HG02973 (cell line): Measurements from ENCODE around the gene MICAL3.
"Not testable (repeated sequence)": the region's sequence is repeated elsewhere in the genome, so short reads cannot be mapped to it uniquely, and the experiment has no call there.

Experiments used
- ATAC-seq: cut with Tn5 transposase; IDR thresholded peaks from one replicate; pipeline ENCODE4 v1.9.1; 2021; ENCODE audit warnings: moderate library complexity; ENCODE audit not compliant: unreplicated experiment

MICAL3 gene

DNA sequence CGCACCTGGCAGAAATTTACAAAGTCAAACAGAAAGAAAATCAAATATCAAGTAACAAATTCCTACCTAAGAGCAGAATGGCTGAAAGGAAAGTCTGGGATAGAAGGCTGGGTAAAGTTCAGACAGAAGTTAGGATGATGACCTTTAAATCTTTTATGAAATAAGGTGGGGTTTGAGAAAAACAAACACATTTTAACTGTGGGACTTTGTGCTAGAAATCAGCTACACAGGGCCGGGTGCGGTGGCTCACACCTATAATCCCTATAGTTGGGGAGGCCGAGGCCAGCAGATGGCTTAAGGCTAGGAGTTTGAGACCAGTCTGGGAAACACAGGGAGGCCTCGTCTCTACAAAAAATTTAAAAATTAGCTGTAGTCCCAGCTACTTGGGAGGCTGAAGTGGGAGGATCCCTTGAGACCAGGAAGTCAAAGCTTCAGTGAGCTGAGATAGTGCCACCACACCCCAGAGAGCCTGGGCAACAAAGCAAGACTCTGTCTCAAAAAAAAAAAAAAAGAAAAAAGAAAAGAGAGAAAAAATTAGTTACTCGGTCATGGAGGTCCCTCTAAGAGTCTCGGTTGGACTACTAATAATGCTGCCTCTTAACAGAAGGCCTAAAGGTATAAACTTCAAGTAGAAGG lies 130.3 kb downstream of the MICAL3 start:
- no peak for ATAC-seq

DNA sequence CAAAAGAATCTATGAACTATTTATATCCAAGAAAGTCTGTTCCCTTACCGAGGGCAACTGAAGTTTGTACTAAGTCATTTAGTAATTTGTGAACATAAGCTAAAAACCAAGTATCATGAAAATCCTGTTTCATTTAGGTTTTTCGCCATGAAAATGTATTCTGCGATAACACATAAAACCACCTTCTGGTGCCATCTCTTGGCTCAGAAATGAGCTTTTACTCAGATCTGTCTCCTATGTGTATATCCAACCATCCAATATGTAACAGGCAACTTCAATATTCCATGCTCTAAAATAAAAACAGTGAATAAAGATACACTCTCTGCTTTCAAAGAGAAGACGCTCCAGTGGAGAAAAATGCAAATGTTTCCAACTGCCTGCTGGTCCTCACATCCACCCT lies 132.0 kb downstream of the MICAL3 start:
- no peak for ATAC-seq

DNA sequence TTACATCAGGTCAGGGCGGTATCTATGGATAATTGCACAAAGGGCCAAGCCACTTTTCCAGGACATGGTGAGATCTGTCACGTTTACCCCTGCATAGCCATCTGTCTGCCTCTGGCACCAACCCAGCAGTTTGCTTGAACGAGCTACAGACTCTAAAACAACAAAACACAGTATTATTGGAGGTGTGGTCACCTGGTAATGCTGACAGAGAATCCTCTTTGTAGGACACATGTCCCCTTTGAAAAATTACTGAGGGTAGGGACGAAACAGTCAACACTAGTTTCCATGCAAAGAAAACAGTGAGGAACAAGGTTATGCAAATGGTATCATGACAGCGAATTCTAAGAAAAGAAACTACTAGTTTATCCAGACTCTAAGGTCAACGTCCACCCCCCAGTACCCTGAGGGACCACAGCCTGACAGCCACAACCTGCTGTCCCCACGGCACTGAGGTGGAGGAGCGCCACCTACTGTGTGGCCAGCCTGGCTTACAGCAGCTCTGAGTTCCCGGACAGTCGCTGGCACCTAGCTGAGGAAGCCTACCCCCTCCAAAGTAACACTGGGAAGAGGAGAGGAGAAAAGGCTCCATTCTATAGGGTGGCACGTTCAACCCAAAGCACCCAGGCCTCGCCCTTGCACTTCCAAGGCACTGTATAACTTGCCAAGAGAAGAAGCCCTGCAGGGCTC lies 132.7 kb downstream of the MICAL3 start:
- no peak for ATAC-seq

DNA sequence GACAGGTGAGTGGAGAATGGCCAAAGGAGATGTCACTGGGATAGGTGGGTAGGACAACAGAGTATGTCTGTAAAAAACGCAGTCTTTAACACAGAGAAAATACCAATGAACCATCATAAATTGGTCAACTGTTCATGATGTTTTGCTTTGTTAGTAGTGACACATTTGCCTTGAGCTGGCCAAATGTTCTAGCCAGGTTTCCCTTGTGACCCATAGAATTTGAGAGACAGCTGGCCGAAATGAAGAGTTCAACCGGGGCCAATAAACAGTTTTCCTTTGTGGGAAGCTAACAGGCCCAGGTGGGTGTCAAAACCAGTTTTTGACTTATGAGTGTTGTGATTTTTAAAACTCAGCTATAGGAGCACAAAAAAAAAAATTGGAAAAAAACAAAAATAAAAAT lies 133.5 kb downstream of the MICAL3 start:
- no peak for ATAC-seq

DNA sequence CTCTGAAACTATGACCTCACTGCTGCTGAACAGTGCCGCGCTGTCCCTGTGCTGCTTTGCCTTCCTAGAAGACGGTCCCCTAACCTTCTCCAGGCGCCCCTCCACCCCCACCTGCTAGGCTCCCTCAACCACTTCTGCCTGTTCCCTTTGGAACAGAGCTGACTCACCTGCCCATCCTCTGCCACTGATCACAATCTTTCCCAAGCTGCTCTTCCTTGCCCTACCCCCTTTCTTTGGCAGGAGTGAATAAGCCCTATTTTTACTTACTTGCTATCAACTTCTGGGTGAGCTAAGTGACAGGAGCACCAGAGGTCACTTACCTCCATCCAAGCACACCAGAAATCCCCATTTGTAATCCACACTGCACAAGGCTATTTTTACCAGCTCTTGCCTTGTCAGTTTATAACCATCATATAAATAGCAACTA lies 134.1 kb downstream of the MICAL3 start:
- ATAC-seq, result no peak

DNA sequence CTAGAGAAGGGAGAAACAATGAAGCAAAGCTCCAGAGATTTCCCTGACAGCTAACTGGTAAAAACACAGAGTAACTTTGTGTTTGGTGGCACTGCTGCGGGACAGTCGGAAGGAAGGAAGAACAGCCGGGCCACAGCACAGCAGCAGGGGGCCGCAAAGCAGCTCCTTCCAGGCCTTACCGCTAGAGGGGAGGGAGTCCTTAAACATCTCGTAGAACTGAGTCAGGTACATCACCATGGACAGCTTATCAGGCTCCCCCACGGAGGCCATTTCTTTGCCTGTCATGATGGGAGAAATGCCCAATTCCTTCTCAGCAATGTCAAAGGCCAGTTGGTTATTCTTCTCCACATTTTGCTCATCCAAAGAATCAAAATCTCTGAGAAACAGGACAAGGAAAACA lies 135.5 kb downstream of the MICAL3 start:
- no peak for ATAC-seq

DNA sequence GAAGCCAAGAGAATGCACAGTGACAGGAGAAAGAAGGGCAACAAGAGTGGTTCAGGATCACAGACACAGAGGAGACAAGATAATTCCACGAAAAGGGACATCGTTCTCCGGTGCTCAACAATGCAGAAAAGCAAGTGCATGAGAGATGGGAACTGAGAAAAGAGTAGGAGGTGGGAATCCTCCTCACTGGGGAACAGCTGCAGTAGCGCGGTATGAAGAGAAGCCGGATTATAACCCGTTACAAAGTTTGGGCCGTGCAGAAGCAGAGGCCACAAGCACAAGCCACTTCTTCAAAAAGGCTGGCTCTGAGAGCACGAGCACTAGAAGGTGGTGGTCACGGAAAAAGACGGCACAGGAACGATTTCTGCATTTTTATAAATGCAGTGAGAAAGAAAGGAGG lies 135.9 kb downstream of the MICAL3 start:
- ATAC-seq, result no peak

DNA sequence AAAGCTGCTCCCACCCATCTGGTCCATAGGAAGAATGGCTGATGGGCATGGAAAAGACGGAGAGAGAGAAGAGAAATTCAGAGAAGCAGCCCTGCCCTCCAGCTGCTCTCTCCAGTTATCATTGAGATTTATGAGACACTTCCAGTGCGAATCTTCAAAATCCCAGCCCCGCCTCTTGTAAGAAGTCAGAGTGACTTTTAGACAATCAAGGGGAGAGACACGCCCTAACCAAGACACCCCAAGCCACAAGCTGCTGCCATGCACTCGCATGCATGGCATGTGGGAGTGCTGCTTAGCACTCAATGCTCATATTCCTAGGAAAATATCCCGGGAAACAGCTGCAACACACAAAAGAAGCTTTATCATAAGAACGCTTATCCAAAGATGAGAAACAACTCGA lies 139.5 kb downstream of the MICAL3 start:
- no peak for ATAC-seq

DNA sequence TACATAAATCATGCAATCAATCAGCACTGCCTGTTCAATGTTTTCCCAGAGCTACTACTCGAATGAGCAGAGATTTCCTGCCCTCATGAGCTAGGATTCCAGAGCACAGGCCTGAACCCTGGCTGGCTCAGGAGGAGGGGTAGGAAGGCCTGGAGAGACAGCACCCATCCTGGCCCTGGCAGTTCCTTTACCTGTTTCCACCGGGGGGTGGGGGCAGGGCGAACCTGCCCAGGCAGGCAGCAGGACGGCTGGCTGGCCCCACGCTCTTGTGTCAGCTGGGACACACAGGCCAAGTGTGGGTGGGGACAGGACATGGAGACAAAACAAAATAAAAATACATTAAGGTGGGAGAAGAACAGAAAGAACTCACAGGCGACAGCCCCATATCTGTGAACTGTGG lies 140.3 kb downstream of the MICAL3 start:
- no peak for ATAC-seq

DNA sequence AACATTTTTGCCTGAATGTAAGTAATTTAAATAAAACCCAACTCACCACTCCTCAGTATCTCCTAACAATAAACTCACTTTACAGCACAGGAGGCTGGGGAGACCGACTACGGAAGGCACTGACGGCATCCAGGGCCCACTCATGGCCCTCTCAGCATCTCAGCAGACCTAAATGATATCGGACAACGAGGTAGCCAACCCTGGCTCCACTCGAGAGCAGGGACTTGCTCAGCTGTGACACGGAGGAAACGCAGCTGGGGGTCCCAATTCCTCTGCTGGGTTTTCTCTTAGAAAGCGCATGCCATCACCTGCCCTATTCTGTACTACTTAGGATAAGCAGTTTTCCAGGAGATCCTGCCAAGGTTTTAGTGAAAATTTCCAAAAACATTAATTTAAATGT lies 141.0 kb downstream of the MICAL3 start:
- no peak for ATAC-seq

DNA sequence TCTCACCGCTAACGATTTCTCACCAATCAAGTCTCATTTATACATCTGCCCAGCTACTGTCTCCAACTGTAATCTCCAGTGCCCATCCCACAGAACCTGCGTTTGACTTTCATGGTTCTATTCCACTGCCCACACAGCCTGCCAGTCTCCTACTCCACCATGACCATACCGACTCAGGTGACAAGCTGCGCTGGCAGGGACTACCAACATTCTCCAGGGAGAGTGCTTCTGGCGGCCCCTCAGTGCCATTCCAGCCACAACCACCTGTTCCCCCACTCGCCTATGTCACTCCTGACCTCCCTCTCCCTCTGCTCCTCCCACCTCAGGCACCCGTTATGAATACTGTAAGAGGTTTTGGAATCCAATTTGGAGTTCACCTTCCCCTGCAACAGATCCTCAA lies 141.6 kb downstream of the MICAL3 start:
- ATAC-seq, result no peak

DNA sequence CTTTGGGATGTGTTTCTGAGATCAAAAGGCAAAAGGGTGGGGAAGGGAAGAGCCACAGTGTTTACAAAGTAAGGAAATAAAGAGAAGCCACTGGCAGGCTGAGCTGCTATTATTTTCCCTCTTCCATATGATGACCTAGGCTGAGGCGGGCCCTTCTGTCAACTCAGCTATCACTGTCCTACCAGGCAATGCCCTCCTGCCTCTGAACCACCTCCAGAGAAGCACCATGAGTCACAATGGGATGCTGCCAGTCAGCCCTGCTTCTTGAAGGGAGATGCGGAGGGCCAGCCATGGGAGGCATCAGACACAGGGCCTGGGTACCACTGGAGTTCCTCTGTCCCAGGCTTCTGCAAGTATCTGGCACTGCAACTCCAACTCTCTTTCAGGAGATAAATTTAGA lies 142.2 kb downstream of the MICAL3 start:
- ATAC-seq, result no peak

DNA sequence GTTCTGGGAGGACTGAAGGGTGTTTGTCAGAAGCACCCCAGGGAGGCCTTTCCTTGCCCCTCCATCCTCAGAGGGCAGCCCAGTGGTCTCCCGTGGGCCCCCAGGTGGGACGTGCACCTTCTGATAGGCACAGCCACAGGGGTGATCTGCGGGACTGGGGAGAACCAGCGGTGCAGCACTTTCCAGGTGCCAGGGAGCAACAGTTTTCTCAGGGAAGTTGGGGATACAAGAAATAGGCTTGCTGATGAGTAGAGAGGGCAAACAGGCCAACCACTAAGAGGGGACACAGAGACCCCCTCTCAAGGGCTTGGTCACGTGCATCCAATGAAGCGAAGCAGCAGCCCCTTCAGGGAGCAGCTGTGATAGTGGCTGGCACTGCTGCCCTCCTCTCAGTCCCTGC lies 143.0 kb downstream of the MICAL3 start:
- no peak for ATAC-seq

DNA sequence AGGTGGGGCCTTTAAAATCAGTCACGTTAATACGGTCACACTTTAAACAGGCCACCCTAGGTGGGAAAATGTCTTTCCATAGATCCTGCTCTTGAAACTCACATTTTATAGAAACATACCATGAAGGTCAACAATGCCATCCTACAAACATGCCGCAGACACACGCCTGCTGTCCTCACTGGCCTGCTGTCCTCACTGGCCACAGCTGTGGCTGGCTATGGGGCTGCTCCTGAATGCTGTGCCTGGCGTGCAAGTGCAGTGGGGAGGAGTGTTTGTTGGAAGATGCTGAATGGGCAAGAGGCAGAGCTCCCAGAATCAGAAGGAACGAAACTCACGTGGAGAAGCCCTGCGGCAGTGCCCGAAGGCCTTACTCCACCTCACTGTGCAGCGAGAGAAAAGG lies 143.9 kb downstream of the MICAL3 start:
- no peak for ATAC-seq

DNA sequence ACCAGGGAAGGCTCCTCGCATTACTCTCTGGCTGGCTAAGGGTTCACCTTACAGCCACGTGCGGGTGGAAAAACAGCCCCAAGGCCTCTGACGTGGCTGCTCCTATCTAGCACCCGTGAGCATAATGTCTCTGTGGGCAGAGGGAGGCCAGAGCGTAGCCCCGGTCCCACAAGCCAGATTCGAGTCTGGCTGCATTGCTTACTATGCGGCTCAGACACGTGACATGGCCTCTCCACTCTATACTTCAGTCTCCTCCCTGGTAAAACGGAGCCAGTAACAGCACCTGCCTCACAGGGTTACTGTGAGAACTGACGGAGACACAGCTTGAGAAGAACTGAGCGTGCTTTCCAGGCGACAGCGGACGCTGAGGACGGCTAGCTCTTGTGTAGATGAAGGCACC lies 144.3 kb downstream of the MICAL3 start:
- no peak for ATAC-seq

DNA sequence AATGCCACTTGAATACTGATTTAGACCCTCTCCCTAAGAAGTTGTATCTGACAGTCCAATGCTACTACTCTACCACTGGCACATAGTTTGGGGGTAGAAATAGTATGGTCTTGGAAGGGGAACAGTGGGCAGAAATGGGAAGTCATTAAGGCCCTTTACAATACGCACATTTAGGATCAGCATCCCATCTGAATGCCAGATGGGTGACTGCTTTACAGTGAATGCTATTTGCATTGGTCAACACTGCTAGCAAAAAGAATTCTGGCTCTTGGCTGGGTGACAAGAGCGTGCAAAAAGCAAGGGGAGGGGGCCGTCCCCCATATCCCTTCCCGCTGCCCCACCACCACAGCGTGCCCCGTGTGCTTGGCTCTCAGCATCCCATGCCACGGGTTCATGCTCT lies 145.4 kb downstream of the MICAL3 start:
- ATAC-seq, result no peak

DNA sequence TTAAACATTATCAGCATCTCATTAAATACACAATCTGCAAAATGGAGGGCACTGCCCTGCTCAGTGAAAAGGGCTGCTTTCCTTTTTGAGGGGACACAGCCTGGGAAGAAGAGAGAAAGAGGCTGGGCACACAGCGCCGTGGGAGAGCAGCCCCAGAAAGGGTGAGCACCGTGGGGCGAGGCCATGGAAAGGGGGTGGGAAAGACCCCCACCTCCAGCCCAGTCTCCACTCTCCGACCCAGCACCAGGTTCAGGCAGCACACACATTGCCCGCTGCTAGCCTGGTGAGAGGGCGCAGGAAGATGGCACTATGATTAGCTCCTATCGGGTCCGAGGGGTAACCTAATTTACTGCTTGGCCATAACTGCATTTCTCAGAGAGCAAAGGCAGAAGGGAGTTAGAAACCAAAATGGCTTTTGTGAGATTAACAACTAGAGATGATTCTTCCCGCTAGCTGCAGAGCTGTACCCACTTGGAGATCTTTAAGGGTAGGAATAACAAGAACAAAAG lies 146.1 kb downstream of the MICAL3 start:
- ATAC-seq, result no peak

DNA sequence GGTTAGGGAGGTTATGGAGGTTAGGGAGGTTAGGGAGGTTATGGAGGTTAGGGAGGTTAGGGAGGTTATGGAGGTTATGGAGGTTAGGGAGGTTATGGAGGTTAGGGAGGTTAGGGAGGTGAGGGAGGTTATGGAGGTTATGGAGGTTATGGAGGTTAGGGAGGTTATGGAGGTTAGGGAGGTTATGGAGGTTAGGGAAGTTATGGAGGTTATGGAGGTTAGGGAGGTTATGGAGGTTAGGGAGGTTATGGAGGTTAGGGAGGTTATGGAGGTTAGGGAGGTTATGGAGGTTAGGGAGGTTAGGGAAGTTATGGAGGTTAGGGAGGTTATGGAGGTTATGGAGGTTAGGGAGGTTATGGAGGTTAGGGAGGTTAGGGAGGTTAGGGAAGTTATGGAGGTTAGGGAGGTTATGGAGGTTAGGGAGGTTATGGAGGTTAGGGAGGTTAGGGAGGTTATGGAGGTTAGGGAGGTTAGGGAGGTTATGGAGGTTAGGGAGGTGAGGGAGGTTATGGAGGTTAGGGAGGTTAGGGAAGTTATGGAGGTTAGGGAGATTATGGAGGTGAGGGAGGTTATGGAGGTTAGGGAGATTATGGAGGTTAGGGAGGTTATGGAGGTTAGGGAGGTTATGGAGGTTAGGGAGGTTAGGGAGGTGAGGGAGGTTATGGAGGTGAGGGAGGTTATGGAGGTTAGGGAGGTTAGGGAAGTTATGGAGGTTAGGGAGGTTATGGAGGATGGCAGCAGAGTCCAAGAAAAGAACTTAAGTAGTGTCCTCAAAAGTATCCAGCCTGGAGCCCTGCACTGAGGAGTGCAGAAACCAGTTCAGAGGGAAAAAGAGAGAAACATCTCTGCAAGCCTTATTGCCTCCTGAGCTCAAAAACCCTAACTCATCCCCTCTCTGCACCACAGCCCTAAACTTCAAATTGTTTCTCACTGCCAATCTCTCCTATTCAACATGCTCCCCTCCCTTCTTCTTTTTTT lies 147.2 kb downstream of the MICAL3 start:
- not testable (repeated sequence) for ATAC-seq

DNA sequence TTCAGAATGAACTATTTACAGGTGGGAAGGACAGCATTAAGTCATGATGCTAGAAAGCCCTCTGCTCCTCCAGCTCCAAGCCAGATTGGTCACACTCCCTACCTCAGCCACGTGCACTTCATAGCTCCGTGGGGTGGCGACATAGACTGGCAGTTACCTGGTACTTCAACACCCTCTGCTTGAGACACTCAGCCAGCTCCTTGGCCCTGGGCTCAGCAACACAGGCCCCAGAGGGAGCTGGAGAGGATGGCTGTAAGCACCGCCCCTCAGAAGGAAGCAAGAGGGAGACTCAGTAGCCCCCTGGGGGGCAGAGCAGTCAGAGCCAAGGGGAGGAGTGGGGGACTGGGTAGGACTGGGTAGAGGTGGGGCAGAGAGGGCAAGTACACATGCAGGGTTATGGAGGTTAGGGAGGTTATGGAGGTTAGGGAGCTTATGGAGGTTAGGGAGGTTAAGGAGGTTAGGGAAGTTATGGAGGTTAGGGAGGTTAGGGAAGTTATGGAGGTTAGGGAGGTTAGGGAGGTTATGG lies 148.0 kb downstream of the MICAL3 start:
- no peak for ATAC-seq

DNA sequence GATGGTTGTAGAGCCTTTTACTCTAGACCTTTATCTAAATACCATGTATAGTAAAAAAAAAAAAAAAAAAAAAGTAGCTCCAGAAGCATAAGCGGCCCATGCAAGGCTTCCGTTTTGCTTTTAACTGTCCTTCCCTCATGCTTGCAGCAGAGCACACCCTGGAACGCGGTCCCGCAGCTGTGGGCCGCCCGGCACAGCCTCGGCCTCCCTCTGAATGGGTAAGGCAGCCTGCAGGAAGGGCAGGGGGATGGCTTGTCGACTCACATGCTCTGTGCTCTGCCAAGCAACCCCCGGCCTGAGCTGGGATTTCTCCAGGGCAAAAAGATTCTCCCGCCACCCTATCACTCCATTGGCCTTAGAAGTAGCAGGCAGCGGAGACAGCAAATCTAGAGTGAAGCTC lies 148.7 kb downstream of the MICAL3 start:
- no peak for ATAC-seq

DNA sequence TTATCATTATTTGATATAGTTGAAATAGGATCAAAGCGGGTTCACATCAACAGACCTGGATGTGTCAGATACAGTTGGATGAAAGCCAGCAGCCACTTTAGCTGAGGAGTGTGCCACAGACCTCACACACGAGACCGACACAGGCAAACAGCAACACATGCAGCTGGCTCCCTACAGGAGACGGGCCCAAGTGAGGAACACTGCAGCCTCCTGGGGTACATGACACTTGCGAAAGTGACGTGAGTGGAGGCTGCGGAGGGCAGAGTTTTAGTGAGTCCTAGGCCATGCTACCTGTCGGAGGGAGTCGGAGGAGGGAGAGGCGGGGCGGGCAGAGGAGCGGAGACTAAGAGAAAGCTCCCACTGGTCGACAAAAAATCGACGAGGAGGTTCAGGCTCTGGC lies 149.2 kb downstream of the MICAL3 start:
- ATAC-seq, result no peak
